HG02610 (cell line): ENCODE results near the gene SNRPA1.
A peak's percentile ranks its signal among the peaks of the same experiment; 100 is the strongest.

Source experiments
- ATAC-seq: cut with Tn5 transposase; IDR thresholded peaks from one replicate; pipeline ENCODE4 v1.9.1; 2021; ENCODE audit warnings: mild to moderate bottlenecking, moderate library complexity; ENCODE audit not compliant: unreplicated experiment

SNRPA1 gene

DNA sequence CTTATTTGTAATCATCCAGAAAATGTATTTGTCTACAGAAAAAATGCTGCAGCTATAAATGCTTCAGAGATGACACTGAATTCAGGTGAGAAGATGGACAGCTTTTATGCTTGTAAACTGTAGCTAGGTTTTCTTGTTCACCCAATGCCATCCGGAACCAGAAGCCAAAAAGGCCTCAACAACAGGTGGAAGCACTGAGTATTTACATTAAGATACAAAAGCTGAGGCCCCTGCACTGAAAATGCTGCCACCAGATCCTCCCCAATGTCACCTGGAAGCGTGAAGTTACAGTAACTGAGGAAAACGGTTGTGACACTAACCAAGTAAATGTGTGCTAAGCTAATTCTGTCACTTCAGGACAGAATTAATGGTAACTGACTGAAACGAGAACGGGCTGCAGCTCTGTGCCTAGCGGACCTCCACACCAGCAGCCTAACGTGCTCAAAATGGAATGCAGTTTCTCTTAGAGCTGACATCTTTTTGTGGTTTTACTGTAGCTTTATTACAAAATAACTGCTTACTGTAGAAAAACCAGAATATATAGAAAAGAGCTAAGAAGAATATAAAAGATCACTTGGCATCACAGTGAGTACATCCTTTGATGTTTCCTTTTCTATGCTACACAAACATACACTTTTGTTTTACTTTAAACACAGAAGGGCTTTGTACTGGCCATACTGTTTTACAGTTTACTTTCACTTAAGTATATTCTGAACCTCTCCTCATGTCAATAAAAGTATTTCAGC is 50.8 kb downstream of the SNRPA1 start:
- ATAC-seq, result no peak

DNA sequence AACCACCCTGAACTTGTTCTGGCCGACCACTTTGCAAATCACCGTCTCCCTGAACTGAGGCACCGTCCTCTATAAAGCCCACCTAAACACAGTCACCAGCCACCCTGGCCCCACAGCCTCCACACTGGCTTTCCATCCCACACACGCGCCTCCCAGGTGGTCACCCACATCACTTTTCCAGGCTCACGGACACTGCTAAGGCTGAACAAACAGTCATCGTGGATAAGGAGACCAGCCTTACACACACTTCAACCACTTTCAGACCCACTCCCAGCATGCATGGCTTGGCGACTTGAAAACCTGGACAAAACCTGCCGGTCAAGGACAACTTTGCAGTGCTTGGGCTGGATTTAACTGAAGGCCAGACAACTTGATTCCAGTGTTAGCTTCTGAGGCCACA is 51.6 kb downstream of the SNRPA1 start:
- ATAC-seq, result no peak

DNA sequence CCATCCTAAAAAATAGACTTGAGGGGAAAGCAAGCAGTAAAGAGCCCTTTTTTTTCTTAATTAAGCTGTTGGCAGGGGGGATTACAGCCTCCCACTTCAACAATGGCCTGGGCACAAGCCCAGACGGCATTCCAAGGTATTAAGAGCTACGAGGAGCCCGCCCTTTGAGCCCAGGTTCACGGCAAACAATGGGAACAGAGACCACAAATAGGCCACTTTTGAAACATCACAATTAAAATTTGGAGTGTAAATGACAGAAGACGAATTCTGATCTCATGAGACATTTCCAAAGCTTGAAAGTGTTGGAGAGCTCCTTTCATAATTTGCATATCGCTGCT is 52.1 kb downstream of the SNRPA1 start:
- ATAC-seq, result no peak

DNA sequence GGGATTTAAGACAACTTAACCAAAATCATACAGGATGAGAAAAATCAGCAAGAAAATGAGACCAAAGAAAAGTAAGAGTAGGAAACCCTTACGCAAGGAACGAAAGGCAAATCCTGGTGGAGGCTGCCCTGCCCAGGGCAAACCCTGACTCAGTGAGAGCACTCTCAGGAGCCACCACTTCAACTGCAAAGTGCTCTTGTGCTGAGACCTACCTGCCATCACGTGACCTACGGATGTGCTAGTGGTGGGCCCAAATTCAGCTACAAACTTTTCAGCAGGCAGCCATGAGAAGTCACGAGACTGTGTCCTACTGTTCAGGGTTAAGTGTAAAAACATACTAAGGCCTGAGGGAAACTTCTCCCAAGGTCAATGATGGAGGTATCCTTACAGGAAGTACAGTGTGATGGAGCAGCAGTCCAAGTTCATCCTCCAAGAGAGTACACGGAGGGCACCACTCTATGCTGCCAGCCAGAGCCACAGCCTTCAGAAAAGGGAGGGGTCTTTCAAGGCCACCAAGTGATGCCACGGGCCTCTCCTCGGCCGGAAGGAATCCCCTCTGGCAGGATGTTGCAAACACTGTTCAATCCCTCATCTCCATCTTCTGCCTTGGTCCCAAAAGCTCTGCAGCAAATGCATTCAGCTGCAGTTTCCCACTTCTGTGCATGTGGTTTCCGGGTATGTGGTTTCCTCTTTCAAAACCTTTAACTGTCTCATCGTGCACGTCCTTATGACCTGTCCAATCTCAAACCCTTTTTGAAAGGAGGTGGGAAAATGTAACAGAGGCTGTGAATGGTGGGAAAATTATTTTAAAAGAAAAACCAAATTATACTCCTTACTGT is 52.7 kb downstream of the SNRPA1 start:
- peak; percentile 75 for ATAC-seq

DNA sequence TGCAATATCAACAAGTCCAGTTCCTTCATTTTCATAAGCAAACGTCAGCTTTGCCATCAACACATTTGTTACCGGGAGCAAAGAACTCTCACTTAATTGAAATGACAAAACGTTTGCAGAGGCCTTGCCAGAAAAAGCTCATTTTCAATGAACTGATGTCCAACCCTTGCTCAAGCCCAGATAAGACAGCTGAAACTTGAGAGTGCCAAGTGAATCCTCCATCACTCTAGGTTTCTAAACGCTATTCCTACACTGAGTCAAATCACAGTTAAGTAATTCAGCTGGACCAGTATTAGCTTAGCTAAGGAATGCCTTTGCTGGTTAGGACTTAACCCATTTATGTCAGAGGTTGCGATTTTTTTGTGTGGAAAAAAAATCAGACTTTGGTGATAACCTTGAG is 54.7 kb downstream of the SNRPA1 start:
- no peak for ATAC-seq

DNA sequence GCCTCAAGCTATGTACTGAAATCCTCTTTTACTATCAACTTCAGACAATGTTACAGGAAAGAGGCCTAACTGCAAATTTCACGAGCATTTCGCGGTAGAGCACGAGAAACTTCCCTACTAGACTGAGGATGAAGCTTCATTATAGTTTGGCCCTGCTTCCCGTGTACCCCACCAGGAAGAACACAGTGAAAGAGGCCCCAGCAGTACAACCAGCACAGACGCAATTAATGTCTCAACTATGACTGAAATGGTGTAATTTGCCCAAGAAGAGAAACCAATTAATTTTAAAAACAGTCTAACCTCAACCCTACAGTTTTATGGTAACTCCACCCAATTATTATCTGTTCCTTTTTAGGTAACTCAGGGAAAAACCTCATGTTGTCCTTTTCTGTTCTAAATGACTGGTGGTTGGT is 55.3 kb downstream of the SNRPA1 start:
- ATAC-seq, result no peak

- no peak for ATAC-seq
Observed at GRCh38 chr15:101237251-101237650, 57.8 kb downstream of the SNRPA1 start.

GRCh38 chr15:101233651-101234280 is 61.3 kb downstream of the SNRPA1 start:
- no peak for ATAC-seq

GRCh38 chr15:101232677-101233076 is 62.4 kb downstream of the SNRPA1 start:
- ATAC-seq, result no peak
